Measurements from ENCODE around the gene ST6GAL1.

DNA sequence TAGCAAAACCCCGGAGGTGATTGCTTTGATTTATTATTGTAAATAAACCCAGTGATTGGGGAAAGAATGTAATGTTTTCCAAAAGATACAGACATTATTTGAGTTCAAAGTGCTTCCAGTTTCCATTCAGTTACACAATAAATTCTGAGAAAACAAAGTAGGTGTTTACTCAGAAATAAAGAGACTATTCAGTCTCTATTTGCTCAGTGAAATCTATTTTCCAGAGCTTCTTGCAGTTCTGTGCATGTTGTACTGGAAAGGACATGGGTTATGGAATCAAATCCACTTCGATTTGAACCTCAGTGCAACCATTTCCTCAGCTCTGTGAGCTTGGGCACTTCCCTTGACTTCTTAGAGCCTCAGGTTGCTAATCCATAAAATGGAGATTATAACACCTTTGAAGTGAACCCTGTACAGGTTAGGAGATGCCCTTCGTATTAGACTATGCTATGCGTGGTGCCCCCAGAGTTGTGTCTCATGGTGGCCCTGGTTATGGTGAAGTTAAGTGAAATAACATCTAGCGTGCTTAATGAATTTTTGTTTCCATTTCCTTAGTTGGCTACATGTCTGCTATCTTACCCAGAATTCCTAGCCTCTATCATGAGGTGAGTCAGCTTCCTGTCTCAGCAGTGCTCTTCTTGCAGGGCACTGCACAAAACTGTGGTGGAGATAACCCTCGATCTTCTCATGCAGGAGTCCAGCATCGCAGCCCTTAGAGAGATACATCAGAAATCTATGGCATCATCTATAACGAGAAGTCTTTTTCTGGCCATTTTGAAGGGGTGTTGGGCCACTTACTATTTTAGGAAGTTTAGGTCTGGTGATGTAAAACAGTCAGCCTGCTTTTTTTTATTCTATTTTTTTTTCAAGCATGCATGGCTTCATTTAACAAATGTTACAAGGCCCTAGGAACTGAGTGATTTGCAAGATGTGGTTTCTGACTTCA is 111.3 kb downstream of the ST6GAL1 start:
- TF ChIP-seq, protein P1, sequence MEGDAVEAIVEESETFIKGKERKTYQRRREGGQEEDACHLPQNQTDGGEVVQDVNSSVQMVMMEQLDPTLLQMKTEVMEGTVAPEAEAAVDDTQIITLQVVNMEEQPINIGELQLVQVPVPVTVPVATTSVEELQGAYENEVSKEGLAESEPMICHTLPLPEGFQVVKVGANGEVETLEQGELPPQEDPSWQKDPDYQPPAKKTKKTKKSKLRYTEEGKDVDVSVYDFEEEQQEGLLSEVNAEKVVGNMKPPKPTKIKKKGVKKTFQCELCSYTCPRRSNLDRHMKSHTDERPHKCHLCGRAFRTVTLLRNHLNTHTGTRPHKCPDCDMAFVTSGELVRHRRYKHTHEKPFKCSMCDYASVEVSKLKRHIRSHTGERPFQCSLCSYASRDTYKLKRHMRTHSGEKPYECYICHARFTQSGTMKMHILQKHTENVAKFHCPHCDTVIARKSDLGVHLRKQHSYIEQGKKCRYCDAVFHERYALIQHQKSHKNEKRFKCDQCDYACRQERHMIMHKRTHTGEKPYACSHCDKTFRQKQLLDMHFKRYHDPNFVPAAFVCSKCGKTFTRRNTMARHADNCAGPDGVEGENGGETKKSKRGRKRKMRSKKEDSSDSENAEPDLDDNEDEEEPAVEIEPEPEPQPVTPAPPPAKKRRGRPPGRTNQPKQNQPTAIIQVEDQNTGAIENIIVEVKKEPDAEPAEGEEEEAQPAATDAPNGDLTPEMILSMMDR (IDR thresholded peaks at IDR 0.05), result no peak
- no peak for TF ChIP-seq EP300 (IDR thresholded peaks at IDR 0.05)
- TF ChIP-seq POLR2A (IDR thresholded peaks at IDR 0.05), result no peak

All from gastroesophageal sphincter (tissue), 3 donors.